A549 treated with dexamethasone at 1 μM for 4 hours (cell line): ENCODE data around the gene OPN1MW. TPM values are rescaled to one million over a fixed set of nuclear protein-coding genes. Genes with fewer than 3 reads are reported as not detected.

Source experiments
- total RNA-seq: library from RNA; stranded (reverse); fragments of 200-300 nt; extraction: Qiagen RNA extraction; gene quantifications from 5 replicates; pipeline ENCODE4 v1.2.3, GENCODE V29; 2022

OPN1MW gene
- not detected in 5 replicates for total RNA-seq

GRCh38 chrX:154182296-154182695 is at the start of gene OPN1MW:
TSS of gene OPN1MW (plus strand) at chrX:154182596. CDS start at chrX:154182678, 82 bp downstream.

GRCh38 chrX:154144010-154144409 is 38.4 kb upstream of the OPN1MW start, which contains the start of gene OPN1LW:
TSS of gene OPN1LW (plus strand) at chrX:154144243. CDS start at chrX:154144284, 41 bp downstream.

GRCh38 chrX:154219456-154219855 is 37.1 kb downstream of the OPN1MW start, which contains the start of gene OPN1MW2:
TSS of gene OPN1MW2 (plus strand) at chrX:154219756. CDS start at chrX:154219816, 60 bp downstream.

Other genes starting within 250 kb of the OPN1MW start
- gene NAA10, start 247.6 kb upstream of the OPN1MW start, total RNA-seq: 200 to 245 TPM (median 214 TPM) in 5 replicates
- 0.09 to 0.20 TPM (median 0.09 TPM) in 3 of 5 replicates, not detected in the others for gene RENBP, start 238.0 kb upstream of the OPN1MW start, total RNA-seq
- 26.9 to 48.8 TPM (median 47.9 TPM) in 5 replicates for gene HCFC1, start 210.8 kb upstream of the OPN1MW start, total RNA-seq
- gene TMEM187, start 209.8 kb upstream of the OPN1MW start, total RNA-seq: 4.0 to 6.5 TPM (median 4.7 TPM) in 5 replicates
- 184 to 233 TPM (median 221 TPM) in 5 replicates for gene IRAK1, start 162.7 kb upstream of the OPN1MW start, total RNA-seq
- 16.2 to 25.6 TPM (median 22.5 TPM) in 5 replicates for gene MECP2, start 84.9 kb upstream of the OPN1MW start, total RNA-seq
- gene OPN1LW, start 38.4 kb upstream of the OPN1MW start, total RNA-seq: not detected in 5 replicates
- gene OPN1MW2, start 37.2 kb downstream of the OPN1MW start, total RNA-seq: not detected in 5 replicates
- gene OPN1MW3, start 75.0 kb downstream of the OPN1MW start, total RNA-seq: not detected in 5 replicates
- gene TEX28, start 112.5 kb downstream of the OPN1MW start, total RNA-seq: 0.09 TPM in 1 of 5 replicates, not detected in the others
- 0.11 to 0.19 TPM (median 0.12 TPM) in 4 of 5 replicates, not detected in the other for gene TKTL1, start 113.2 kb downstream of the OPN1MW start, total RNA-seq
- gene FLNA, start 192.0 kb downstream of the OPN1MW start, total RNA-seq: 1,222 to 1,700 TPM (median 1,580 TPM) in 5 replicates
- 134 to 157 TPM (median 149 TPM) in 5 replicates for gene EMD, start 196.7 kb downstream of the OPN1MW start, total RNA-seq
- gene RPL10, start 215.8 kb downstream of the OPN1MW start, total RNA-seq: 4,314 to 5,661 TPM (median 4,476 TPM) in 5 replicates
- 24.9 to 30.3 TPM (median 28.4 TPM) in 5 replicates for gene DNASE1L1, start 226.7 kb downstream of the OPN1MW start, total RNA-seq
- 30.5 to 39.0 TPM (median 34.2 TPM) in 5 replicates for gene TAFAZZIN, start 228.9 kb downstream of the OPN1MW start, total RNA-seq
- 73.1 to 108 TPM (median 104 TPM) in 5 replicates for gene ATP6AP1, start 246.1 kb downstream of the OPN1MW start, total RNA-seq